HG02870 (cell line): ENCODE results near the gene SYNJ2BP.

Experiments
- ATAC-seq: cut with Tn5 transposase; IDR thresholded peaks from one replicate; pipeline ENCODE4 v1.9.1; 2021; ENCODE audit warnings: mild to moderate bottlenecking, moderate library complexity; ENCODE audit not compliant: unreplicated experiment

SYNJ2BP gene

DNA sequence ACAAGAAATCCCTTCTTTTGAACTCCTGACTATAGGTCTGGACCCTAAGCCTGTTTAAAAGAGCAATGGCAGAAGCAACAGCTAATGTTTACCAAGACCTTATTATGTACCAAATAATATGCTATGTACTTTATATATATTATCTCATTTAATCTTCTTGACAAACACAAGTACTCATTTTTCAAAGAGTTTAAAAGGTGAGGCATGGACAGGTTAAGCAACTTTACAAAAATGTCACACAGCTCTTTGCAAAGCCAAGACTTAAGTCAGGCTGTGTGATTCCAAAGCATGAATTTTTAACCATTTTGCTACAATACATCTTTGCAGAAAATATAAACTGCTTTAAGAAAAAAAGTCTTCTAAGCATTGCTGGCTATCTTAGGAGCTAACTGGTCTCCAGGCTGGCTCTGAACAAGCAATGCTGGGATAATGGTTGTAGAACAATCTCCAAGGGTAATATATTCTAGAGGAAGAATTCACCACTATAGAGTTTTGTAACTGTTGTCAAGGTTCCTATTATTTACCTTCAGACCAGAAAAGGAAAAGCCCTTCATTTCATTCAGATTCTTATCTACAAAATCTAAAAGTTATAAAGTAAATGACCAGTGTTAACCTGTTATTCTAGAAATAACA lies 22.1 kb downstream of the SYNJ2BP start:
- ATAC-seq = no peak

DNA sequence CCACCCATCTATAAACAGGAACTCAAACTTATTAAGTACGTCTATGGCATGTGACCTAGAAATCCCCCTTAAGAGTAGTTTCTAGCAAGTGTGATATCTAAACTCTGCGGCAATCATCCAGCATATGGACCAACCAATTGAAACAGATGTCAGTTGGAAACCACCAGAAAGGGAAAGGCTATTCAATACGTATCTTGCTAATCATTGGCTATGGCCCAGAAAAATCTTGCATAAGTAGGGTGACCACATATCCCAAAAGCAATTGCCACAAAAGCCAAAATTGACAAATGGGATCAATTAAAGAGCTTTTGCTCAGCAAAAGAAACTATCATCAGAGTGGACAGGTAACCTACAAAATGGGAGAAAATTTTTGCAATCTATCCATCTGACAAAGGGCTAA lies 24.2 kb downstream of the SYNJ2BP start:
- ATAC-seq = no peak

DNA sequence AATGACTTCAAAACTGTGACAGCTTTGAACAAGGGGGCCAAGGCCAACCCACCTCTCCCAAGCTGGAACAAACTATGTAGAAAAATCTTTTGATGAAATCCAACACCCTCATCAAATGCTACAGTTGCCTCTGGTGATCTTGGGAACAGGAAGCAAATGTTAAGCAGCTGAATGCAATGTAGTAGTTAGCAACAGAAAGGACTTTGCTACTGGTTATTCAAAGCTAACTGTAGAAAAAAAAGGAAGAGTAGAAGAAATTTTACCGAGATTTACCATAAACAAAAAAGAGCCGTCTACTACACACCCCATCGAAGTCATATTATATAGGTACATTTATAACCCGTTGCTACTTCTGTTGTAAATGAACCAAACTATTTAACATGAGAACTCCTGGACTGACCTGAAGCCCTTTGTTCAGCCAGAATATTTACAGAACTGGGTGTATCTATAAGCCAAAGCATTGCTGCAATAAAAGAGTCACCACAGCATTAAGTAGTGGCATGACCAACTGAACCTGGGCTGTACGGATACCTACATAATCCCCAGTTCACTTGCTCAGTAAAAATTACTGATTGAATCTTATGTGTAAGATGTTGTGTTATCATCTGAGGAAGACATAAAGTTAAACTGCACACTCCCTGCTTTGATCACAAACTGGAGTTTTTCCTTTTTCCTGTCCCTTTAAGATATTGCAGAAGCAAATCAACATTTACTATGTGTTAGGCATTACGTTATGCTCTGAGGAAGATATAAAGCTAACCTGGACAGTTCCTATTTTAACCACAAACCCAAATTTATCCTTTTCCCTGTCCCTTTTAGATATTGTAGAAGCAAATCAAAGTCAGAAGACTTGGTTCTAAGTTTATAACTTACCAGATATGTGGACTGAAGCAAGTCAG lies 25.1 kb downstream of the SYNJ2BP start:
- no peak for ATAC-seq

DNA sequence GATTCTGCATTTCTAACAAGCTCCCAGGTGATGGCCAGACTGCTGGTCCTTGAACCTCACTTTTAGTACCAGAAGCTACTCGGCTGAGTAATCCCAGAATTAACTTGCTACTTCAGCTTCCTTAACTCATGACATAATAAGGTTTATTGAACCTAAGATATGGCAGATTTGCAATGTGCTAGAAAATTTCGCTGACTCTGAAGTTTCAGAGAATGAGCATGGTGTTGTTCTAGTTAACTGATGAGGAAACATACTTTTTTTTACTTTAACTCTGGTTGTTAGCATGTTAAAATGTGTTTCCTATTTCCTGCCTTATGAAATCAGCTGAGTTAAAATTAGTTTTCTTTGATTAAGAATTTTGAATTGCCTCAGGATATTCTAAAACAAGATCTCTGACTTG lies 34.4 kb downstream of the SYNJ2BP start:
- ATAC-seq = no peak

DNA sequence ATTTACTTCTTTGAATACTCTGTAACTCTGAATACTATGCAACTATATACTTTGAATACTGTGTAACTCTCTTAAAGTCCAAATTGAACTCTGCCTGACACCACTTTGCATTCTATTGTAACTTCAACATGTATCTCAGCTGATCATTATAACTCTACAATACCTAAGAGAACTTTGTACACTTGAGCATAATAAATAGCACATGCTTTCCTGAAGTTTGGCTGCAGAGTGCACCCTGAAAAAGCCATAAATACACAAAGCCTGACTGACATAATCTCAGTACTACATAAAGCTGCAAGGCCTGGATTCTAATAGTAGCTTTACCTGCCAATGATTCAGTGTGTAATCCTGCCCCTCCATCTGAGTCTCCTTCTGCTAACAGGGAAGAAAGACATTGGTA lies 36.1 kb downstream of the SYNJ2BP start:
- no peak for ATAC-seq

DNA sequence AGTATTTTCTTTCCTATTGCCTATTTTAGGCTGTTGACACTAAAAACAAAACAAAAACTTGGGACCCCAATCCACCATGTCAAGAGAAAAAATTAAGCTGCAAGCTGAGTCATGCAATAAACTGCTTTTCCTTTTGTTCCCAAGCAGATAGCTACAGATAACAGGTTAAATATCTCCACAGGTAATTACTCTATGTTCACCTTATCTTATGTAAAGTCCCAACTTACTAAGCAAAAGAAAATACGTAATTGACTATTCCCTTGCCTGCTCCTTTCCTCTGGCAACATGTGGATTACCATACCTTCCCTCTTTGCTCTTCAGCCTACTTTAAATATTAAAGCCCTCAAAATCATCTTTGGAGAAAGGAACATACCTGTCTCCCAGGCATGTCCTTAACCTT lies 38.2 kb downstream of the SYNJ2BP start:
- no peak for ATAC-seq
